B cell (primary cell): ENCODE measurements around the gene KIAA0232. TPM values are rescaled to one million over a fixed set of nuclear protein-coding genes. Genes with fewer than 3 reads are reported as not detected.

Experiments
- ATAC-seq: fragments of 200-7000 bp; cut with Tn5 transposase; one replicate; pipeline ENCODE4 v1.10.0; 2021; ENCODE audit warnings: low read depth, mild to moderate bottlenecking, moderate number of reproducible peaks, moderate library complexity
- CTCF ChIA-PET: fragments of 350-600 bp; sonication (Branson Sonifier 250); formaldehyde crosslinking; loops from one replicate; lab custom pipeline; 2021; ENCODE audit warnings: antibody characterized with exemption, inconsistent platforms; lab: Charles Lee
- POLR2A ChIA-PET: fragments of 350-600 bp; sonication (Branson Sonifier 250); formaldehyde crosslinking; loops from one replicate; lab custom pipeline; 2021; ENCODE audit warnings: antibody characterized with exemption; lab: Charles Lee
- DNase-seq: peaks from one replicate; pipeline ENCODE4 v3.0.0; 2013
- H2AFZ ChIP-seq: 2 replicates; pipeline ENCODE4 v1.6.1; 2012; ENCODE audit warnings: mild to moderate bottlenecking, low read depth, low read length; ENCODE audit not compliant: insufficient read depth, poor library complexity, severe bottlenecking
- H3K27ac ChIP-seq, 2 donors: 1 replicate in 1 of 2; 2 replicates in 1 of 2; pipeline ENCODE4 v1.5.1; 2012 to 2013; ENCODE audit warnings: low read length in 2 of 2, mild to moderate bottlenecking in 2 of 2, moderate library complexity in 1 of 2
- H3K27me3 ChIP-seq, 4 experiments: fragments of 200-600 bp in 1 of 4; sonication (generic) in 1 of 4; replicated peaks in 1 of 4; 1 replicate in 2 of 4; 2 replicates in 2 of 4; pipeline versions ENCODE4 v1.6.1 to v1.7.0; 2013 to 2016; ENCODE audit warnings: low read length in 3 of 4, mild to moderate bottlenecking in 2 of 4, mixed read lengths in 1 of 4, moderate library complexity in 1 of 4; ENCODE audit not compliant: insufficient read depth in 4 of 4, control insufficient read depth in 3 of 4; ENCODE audit errors: control extremely low read depth in 1 of 4
- H3K36me3 ChIP-seq, 2 experiments: replicated peaks in 1 of 2; 1 replicate in 1 of 2; 2 replicates in 1 of 2; pipeline versions ENCODE4 v1.6.1 to v1.7.1; 2013; ENCODE audit warnings: low read length in 1 of 2; ENCODE audit not compliant: insufficient read depth in 2 of 2, control insufficient read depth in 1 of 2; ENCODE audit errors: control extremely low read depth in 1 of 2, extremely low read depth in 1 of 2
- H3K4me1 ChIP-seq, 2 donors: fragments of 200-600 bp in 1 of 2; sonication (generic) in 1 of 2; 1 replicate in 1 of 2; 2 replicates in 1 of 2; pipeline versions ENCODE4 v1.5.1 to v1.6.1; 2013 to 2017; ENCODE audit warnings: low read length in 2 of 2; ENCODE audit not compliant: control insufficient read depth in 2 of 2, insufficient read depth in 2 of 2
- H3K4me2 ChIP-seq: replicated peaks from 2 replicates; pipeline ENCODE3; 2012; ENCODE audit warnings: mild to moderate bottlenecking, low read depth, low read length; ENCODE audit not compliant: poor library complexity, severe bottlenecking
- H3K4me3 ChIP-seq, 5 experiments: fragments of 200-600 bp in 1 of 5; sonication (generic) in 1 of 5; 1 replicate in 3 of 5; 2 replicates in 2 of 5; pipeline versions ENCODE4 v1.5.1 to v1.7.0; 2011 to 2016; ENCODE audit warnings: low read length in 4 of 5, mild to moderate bottlenecking in 4 of 5, low read depth in 2 of 5, control low read depth in 1 of 5, moderate library complexity in 1 of 5; ENCODE audit not compliant: insufficient read depth in 1 of 5; ENCODE audit errors: control extremely low read depth in 1 of 5, extremely low read depth in 1 of 5
- H3K79me2 ChIP-seq: fragments of 200-600 bp; sonication (generic); one replicate; pipeline ENCODE4 v1.6.0; 2016; ENCODE audit warnings: low read length; ENCODE audit not compliant: control insufficient read depth, insufficient read depth
- H3K9ac ChIP-seq: fragments of 200-600 bp; sonication (generic); 2 replicates; pipeline ENCODE4 v1.6.1; 2017; ENCODE audit warnings: mild to moderate bottlenecking, low read length, moderate library complexity
- H3K9me3 ChIP-seq, 3 donors: one replicate each; pipeline versions ENCODE4 v1.6.1 to v1.7.1; 2013; ENCODE audit warnings: low read length in 2 of 3; ENCODE audit not compliant: control insufficient read depth in 2 of 3, insufficient read depth in 1 of 3; ENCODE audit errors: control extremely low read depth in 1 of 3
- H4K20me1 ChIP-seq: 2 replicates; pipeline ENCODE4 v1.6.0; 2012; ENCODE audit warnings: mild to moderate bottlenecking, low read length; ENCODE audit not compliant: insufficient read depth, control insufficient read depth, poor library complexity, severe bottlenecking
- H3K27ac Mint-ChIP-seq: one replicate; pipeline ENCODE4 v1.8.0; 2021; ENCODE audit warnings: mixed read lengths
- H3K27me3 Mint-ChIP-seq: one replicate; pipeline ENCODE4 v1.8.0; 2021; ENCODE audit warnings: mixed read lengths
- H3K4me1 Mint-ChIP-seq: one replicate; pipeline ENCODE4 v1.8.0; 2021; ENCODE audit warnings: mixed read lengths
- H3K4me3 Mint-ChIP-seq: one replicate; pipeline ENCODE4 v1.8.0; 2021; ENCODE audit warnings: mixed read lengths
- H3K9me3 Mint-ChIP-seq: one replicate; pipeline ENCODE4 v1.8.0; 2022; ENCODE audit warnings: mixed read lengths; ENCODE audit not compliant: insufficient read depth
- EZH2 ChIP-seq: IDR thresholded peaks from 2 replicates; pipeline ENCODE4 v1.6.1; 2012; ENCODE audit warnings: borderline replicate concordance, low read depth, mild to moderate bottlenecking, moderate library complexity, low read length; ENCODE audit not compliant: insufficient read depth, poor library complexity, severe bottlenecking
- WGBS: methylation state at CpG from one replicate; pipeline ENCODE4 v1.1.5; 2013; ENCODE audit warnings: missing lambda C conversion rate; ENCODE audit not compliant: insufficient coverage; 5-methylcytosine and 5-hydroxymethylcytosine counted together
- intact Hi-C: fragments of 100-400 bp; cut with micrococcal nuclease; formaldehyde crosslinking; loops from one replicate; pipeline ENCODE4 v1.10.0; 2022
- polyA plus RNA-seq: library from polyadenylated mRNA; depleted of rRNA; stranded (reverse); fragments of >200 nt; gene quantifications from 2 replicates; pipeline ENCODE4 v1.2.3, GENCODE V29; 2012
- total RNA-seq, 2 donors: library from RNA; stranded (reverse); fragments of 120-200 nt in 1 of 2; gene quantifications; 1 replicate in 1 of 2; 2 replicates in 1 of 2; pipeline versions ENCODE4 v1.2.3 to v1.2.4, GENCODE V29; 2013 to 2022
- TF ChIP-seq, protein P1 (sequence below): fragments of 200-600 bp; IDR thresholded peaks from one replicate; pipeline ENCODE4 v1.8.0; 2022; ENCODE audit warnings: antibody characterized with exemption, mild to moderate bottlenecking

Gene KIAA0232
- total and polyA plus RNA-seq, 2 donors (not counting 1 experiment from before 2014, with no cell fraction given): 2.9 to 20.8 TPM

- H3K9ac ChIP-seq: no peak overlapping the region
- no peaks in the 10 kb centered on the region for H4K20me1 ChIP-seq
- H3K27ac ChIP-seq: no peak overlapping the region
- peaks cover 0 to 18% of the 10 kb centered on the region in 2 experiments for H3K36me3 ChIP-seq
- no peak overlapping the region for H3K4me3 ChIP-seq
- no peak for TF ChIP-seq EZH2
- TF ChIP-seq, protein P1, sequence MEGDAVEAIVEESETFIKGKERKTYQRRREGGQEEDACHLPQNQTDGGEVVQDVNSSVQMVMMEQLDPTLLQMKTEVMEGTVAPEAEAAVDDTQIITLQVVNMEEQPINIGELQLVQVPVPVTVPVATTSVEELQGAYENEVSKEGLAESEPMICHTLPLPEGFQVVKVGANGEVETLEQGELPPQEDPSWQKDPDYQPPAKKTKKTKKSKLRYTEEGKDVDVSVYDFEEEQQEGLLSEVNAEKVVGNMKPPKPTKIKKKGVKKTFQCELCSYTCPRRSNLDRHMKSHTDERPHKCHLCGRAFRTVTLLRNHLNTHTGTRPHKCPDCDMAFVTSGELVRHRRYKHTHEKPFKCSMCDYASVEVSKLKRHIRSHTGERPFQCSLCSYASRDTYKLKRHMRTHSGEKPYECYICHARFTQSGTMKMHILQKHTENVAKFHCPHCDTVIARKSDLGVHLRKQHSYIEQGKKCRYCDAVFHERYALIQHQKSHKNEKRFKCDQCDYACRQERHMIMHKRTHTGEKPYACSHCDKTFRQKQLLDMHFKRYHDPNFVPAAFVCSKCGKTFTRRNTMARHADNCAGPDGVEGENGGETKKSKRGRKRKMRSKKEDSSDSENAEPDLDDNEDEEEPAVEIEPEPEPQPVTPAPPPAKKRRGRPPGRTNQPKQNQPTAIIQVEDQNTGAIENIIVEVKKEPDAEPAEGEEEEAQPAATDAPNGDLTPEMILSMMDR: no peak
- CTCF ChIA-PET: interaction anchor here (0.6 kb wide), 1 partner anchor 29 kb away, joined by 3 read pairs; no protein-coding TSS in a partner anchor
- Mint-ChIP-seq H3K9me3 (no peaks in the 10 kb centered on the region), H3K4me3 (no peak overlapping the region), H3K27ac (no peak overlapping the region), H3K4me1 (peaks cover 3% of the 10 kb centered on the region), H3K27me3 (no peaks in the 10 kb centered on the region)
- no peak overlapping the region for H2AFZ ChIP-seq
- no peak overlapping the region for H3K4me2 ChIP-seq
- 100% methylated on average over 2 of the region's 2 CpGs for WGBS
- H3K9me3 ChIP-seq: no peaks in the 10 kb centered on the region
- DNase-seq (no peak), ATAC-seq (no peak)
- H3K79me2 ChIP-seq: no peaks in the 10 kb centered on the region
- no peaks in the 10 kb centered on the region for H3K27me3 ChIP-seq
- H3K4me1 ChIP-seq: peaks cover 0 to 4% of the 10 kb centered on the region in 2 donors
- POLR2A ChIA-PET: interaction anchor here (0.7 kb wide), 1 partner anchor 214 kb away, joined by 3 read pairs; no protein-coding TSS in a partner anchor
- intact Hi-C loops: no loop called here
Observed at GRCh38 chr4:6869944-6870343, 87.4 kb downstream of the KIAA0232 start.

DNA sequence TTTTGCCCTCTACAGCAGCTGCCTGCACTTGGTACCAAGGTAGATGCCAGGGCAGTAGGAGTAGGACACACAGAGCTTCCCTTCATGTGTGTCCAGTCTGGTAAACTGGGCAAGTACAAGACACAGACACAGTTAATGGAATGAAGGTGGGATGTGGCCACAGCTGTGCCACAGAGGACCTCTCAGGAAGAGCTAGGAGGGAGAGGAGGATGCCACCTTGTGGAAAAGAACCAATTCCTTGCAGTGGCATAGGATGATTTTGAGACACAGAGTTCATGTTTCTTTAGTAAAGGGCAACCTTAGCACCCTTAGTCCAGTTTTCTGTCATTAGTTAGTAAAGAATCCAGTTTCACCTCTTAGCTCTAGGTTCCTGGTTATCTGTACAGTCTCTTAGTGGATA, 90.8 kb downstream of the KIAA0232 start:
- H3K79me2 ChIP-seq: no peaks in the 10 kb centered on the region
- no peaks in the 10 kb centered on the region for H3K9me3 Mint-ChIP-seq
- TF ChIP-seq EZH2: no peak
- TF ChIP-seq, protein P1: no peak
- H3K4me1 Mint-ChIP-seq: peaks cover 12% of the 10 kb centered on the region
- DNase-seq: no peak
- no peaks in the 10 kb centered on the region for H3K27me3 Mint-ChIP-seq
- no peaks in the 10 kb centered on the region for H3K27me3 ChIP-seq
- H2AFZ ChIP-seq: no peak overlapping the region
- CTCF ChIA-PET: interaction anchor here (0.6 to 5.1 kb wide), 43 partner anchors 10 to 623 kb away, joined by 3 to 163 read pairs (median 4); partner anchors contain the start of genes BLOC1S4, MRFAP1L1, TADA2B and TBC1D14
- peaks cover 0 to 25% of the 10 kb centered on the region in 2 experiments for H3K36me3 ChIP-seq
- POLR2A ChIA-PET: interaction anchor here (0.6 to 0.8 kb wide), 3 partner anchors 102 to 235 kb away, joined by 3 to 5 read pairs (median 4); no protein-coding TSS in a partner anchor
- H3K9me3 ChIP-seq: no peaks in the 10 kb centered on the region
- H3K4me3 ChIP-seq: no peak overlapping the region
- H3K27ac ChIP-seq: no peak overlapping the region
- H3K4me3 Mint-ChIP-seq: no peak overlapping the region
- peaks cover 10 to 14% of the 10 kb centered on the region in 2 donors for H3K4me1 ChIP-seq
- ATAC-seq: no peak
- no peaks in the 10 kb centered on the region for H4K20me1 ChIP-seq
- H3K4me2 ChIP-seq: no peak overlapping the region
- intact Hi-C loops: no loop called here
- no peak overlapping the region for H3K9ac ChIP-seq
- H3K27ac Mint-ChIP-seq: no peak overlapping the region
